ENCODE results near the gene RET.

DNA sequence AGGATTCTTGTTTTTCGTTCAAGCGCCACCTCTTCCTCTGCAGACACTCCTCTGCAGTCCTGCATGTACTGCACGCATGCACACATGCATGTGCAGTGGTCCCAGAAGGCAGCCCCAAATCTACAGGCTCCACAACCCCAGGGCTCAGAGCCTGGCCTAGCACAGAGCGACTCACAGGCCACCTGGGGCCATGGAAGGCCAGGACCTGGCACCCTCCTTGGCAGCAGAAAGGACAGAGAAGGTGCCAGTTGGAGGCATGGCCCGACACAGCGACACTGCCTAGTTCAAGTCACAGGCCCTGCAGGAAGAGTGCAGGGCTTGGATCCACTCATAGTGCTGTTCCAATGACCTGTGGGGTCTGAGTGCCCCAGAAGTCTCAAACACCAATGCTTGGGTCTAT lies 48.7 kb upstream of the RET start:
- TF ChIP-seq POLR2A (IDR thresholded peaks at IDR 0.05) (no peak), CTCF (IDR thresholded peaks at IDR 0.05) (no peak), POLR2AphosphoS5 (IDR thresholded peaks at IDR 0.05) (no peak)
